Head of caudate nucleus (tissue), 42 donors: ENCODE results near the gene SMARCD3.

Experiments
- DNase-seq, 42 donors: peaks; one replicate each; pipeline versions ENCODE4 v3.0.0 to v3.0.0-alpha.2; 2020 to 2021; ENCODE audit warnings: mixed read lengths in 7 of 42
- intact Hi-C: fragments of 100-400 bp; cut with DNase I; formaldehyde crosslinking; loops from one replicate; pipeline ENCODE4 v1.15.0; 2022

Gene SMARCD3

DNA sequence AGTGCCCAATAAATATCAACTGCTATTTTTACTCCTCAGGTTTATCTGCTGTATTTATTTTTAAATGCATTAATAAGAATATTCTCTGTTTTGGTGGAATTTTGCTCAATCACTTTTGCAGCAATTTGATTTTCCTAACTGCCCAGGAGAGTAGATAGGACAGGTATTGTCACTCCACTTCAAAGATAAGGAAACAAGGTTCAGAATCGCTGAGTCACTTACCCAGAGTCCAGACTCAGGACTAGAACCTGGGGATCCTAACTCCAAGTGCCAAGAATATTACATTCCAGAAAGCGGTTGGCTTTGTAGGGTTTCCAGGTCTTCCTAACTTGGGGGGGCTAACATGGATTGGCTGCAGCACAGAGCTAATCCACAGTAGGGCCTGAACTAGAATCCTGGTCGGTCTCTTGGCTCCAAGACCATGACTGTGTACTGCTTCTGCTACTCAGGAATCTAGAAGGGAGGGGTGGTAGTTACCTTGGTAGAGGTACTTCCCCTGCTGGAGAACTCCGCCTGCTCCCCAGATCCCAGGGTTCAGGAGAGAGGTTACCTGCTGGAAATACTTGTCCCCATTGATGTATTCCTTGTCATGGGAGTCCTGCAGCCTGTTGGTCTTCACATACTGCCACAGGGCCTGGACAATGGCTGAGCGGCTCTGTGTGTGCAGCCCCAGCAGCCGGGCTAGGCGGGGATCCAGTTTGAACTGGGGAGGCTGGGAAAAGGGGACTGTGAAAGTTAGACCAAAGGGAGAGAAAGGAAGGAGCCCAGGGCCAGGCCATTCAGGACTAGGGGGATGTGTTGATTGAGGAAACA lies 7.3 kb downstream of the SMARCD3 start:
- peak in 1 of 42 donors; percentile 14 for DNase-seq
- intact Hi-C loops, result loop anchor here (10.0 kb wide), 1 partner anchor 64 kb away; no protein-coding TSS in a partner anchor

DNA sequence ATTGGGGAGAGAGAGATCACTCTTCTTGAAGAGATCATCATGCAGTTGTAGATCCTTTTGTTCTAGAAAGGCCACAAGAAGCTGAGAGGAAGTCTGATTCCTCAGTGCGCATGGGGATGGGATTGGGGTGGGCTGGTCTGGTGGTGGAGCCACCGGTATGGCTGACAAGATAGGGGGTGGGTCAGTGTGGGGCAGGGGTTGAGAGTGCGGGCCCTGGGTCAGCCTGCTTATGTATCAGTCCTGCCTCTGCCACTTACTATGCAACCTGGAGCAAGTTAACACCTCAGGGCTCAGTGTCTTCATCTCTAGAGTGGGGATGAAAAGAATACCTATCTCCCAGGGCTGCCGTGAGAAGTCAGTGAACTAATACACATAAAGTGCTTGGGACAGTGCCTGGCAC lies 8.0 kb downstream of the SMARCD3 start:
- intact Hi-C loops, result loop anchor here (10.0 kb wide), 1 partner anchor 64 kb away; no protein-coding TSS in a partner anchor
- DNase-seq, result peak in 1 of 42 donors; percentile 28

DNA sequence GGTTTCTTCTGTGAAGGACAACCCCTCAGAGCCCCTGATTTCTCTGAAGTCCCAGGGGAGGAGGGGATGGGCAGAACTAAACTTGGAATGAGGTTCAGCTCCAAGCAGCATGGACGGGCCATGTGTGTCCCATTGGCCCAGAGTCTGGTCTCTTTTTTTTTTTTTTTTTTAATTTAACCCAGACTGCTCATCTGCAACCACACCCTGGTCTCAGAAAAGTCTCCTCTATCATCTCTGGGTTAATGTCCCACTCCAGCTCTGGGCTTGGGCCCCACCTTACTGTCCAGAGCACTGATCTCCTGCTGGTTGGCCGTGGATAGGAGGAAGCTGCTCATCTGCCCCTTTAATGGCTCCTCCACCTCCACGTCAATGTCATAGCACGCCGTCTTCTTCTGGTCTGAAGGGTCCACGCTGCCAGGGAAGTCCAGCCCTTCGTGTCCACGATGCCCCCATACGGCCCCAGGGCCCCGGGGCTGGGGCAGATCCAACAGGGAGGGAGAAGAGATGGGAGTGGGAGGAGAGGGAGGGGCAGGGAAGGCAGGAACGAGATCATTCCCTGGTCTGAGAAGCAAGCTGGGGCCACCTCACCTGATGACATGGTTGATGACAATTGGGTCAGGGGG lies 8.5 kb downstream of the SMARCD3 start:
- DNase-seq, result peak in 1 of 42 donors; percentile 14
- intact Hi-C loops, result loop anchor here (10.0 kb wide), 1 partner anchor 65 kb away; no protein-coding TSS in a partner anchor

DNA sequence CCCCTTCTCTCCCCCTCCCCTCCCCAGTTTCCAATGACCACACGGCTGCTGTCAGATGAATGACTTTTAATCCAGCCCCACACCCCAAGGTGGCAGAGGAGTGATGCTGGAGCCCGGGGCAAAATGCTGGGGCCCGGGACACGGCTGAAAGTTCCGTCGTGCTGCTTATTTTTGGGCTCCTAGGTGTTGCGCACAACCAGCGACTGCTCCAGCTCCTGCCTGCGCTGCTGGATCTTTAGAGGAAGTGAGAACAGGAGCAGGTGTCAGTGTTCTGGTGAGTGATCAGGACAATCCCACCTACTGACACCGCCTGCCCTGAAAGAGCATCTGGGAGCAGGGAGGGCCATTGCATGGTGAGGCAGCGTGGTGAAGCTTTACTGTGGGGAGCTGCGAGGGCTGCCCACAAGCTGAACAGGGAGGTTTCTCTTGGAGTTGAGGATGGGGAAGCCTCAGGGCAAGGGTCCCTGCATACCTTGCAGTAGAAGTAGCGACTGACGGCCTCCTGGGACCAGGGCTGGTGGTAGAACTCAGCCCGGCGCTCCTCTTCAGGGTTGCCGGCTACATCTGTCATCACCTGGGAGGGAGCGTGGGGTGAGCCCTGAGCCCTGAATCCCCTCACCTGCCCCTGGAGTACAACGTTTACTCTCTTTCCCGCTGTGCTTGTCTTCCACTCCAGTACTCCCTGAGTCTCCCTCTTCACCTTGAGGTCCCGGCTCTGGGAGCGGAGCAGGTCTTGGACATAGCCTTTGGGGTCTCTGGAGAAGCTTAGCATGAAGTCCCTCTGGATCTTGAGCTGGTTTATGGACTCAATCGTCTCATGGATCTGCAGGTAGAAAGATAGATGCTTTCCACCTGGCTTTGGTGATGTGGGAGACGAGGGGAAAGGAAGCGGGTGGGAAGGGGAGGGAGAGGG lies 9.3 kb downstream of the SMARCD3 start:
- intact Hi-C loops, result no loop called here
- DNase-seq, result peak in 2 of 42 donors; percentile 3 to 25

DNA sequence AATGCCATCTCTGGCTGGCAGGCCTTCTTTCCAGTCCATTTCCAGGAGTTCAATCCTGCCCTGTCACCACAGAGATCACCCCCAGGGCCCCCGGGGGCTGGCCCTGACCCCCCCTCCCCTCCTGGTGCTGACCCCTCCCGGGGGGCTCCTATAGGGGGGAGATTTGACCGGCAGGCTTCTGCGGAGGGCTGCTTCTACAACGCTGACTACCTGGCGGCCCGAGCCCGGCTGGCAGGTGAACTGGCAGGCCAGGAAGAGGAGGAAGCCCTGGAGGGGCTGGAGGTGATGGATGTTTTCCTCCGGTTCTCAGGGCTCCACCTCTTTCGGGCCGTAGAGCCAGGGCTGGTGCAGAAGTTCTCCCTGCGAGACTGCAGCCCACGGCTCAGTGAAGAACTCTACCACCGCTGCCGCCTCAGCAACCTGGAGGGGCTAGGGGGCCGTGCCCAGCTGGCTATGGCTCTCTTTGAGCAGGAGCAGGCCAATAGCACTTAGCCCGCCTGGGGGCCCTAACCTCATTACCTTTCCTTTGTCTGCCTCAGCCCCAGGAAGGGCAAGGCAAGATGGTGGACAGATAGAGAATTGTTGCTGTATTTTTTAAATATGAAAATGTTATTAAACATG lies 10.2 kb downstream of the SMARCD3 start:
- intact Hi-C loops, result no loop called here
- peak in 1 of 42 donors; percentile 18 for DNase-seq

DNA sequence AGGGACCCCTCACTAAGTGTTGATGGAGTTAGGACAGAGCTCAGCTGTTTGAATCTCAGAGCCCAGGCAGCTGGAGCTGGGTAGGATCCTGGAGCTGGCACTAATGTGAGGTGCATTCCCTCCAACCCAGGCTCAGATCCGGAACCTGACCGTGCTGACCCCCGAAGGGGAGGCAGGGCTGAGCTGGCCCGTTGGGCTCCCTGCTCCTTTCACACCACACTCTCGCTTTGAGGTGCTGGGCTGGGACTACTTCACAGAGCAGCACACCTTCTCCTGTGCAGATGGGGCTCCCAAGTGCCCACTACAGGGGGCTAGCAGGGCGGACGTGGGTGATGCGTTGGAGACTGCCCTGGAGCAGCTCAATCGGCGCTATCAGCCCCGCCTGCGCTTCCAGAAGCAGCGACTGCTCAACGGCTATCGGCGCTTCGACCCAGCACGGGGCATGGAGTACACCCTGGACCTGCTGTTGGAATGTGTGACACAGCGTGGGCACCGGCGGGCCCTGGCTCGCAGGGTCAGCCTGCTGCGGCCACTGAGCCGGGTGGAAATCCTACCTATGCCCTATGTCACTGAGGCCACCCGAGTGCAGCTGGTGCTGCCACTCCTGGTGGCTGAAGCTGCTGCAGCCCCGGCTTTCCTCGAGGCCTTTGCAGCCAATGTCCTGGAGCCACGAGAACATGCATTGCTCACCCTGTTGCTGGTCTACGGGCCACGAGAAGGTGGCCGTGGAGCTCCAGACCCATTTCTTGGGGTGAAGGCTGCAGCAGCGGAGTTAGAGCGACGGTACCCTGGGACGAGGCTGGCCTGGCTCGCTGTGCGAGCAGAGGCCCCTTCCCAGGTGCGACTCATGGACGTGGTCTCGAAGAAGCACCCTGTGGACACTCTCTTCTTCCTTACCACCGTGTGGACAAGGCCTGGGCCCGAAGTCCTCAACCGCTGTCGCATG lies 11.0 kb downstream of the SMARCD3 start:
- peak in 2 of 42 donors; percentile 30 for DNase-seq
- intact Hi-C loops, result no loop called here

DNA sequence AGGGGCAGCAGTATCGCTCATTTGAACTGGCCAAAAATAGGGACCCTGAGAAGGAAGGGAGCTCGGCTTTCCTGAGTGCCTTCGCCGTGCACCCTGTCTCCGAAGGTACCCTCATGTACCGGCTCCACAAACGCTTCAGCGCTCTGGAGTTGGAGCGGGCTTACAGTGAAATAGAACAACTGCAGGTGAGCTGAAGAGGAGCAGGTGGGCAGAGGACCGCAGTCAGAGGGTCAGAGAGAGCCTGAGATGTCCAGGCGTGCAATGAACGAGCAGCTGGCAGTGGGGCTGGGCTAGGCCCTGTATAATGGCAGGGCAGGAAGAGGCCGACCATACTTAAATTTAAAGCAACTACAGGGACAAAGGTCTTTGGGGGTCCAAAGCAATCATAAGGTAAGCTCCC lies 12.1 kb downstream of the SMARCD3 start:
- DNase-seq, result peak in 1 of 42 donors; percentile 34
- intact Hi-C loops, result no loop called here

DNA sequence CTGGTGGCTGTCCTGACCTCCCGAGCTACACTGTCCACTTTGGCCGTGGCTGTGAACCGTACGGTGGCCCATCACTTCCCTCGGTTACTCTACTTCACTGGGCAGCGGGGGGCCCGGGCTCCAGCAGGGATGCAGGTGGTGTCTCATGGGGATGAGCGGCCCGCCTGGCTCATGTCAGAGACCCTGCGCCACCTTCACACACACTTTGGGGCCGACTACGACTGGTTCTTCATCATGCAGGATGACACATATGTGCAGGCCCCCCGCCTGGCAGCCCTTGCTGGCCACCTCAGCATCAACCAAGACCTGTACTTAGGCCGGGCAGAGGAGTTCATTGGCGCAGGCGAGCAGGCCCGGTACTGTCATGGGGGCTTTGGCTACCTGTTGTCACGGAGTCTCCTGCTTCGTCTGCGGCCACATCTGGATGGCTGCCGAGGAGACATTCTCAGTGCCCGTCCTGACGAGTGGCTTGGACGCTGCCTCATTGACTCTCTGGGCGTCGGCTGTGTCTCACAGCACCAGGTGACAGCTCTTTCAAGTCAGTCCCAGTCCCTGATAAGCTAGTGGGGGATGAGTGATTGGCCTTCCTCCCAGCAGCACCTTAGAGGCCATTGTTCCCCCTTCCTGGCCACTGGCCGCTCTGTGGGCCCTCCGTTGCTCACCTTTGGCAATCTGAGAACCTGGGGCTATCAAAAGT lies 13.3 kb downstream of the SMARCD3 start:
- intact Hi-C loops, result no loop called here
- DNase-seq, result peak in 1 of 42 donors; percentile 37

DNA sequence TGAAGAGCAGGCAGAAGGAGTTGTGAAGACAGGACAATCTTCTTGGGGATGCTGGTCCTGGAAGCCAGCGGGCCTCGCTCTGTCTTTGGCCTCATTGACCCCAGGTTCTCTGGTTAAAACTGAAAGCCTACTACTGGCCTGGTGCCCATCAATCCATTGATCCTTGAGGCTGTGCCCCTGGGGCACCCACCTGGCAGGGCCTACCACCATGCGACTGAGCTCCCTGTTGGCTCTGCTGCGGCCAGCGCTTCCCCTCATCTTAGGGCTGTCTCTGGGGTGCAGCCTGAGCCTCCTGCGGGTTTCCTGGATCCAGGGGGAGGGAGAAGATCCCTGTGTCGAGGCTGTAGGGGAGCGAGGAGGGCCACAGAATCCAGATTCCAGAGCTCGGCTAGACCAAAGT lies 14.7 kb downstream of the SMARCD3 start:
- peak in 1 of 42 donors; percentile 29 for DNase-seq
- intact Hi-C loops, result no loop called here

DNA sequence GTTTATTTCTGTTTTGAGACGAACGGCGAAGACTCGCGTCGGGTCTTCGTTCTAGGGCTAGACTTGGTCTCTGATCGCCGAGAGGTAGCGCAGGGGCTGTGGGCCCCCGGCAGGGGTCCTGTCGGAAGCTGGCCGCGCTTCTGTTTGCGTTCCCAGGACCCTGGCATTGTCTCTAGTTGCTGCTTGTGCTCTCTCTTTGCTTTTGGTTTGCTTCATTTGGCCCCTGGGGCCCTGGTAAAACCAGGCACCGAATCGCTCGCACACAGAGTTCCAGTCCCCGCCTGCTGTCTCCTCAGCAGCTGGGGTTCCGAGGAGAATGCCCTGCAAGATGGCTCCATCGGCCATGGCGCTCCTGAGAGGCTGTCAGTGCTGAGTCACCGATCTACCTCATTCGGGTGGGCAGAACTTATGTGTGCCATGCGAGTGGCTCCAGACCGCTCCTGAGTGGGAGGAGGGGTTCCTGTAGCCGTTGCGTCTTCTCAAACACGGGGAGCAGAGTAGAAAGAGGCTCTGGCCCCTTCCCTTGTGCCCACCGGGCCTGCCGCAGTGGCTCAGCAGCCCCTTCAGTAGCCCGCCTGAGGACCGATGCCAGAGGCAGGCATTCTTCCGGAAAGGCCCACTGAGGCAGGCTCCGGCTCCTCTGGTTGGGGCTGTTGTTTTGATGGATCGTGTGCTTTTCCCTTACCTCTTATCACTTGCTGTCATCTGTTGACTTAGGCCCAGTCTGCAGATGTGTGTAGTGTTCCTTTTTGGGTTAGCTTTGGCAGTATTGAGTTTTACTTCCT lies 15.4 kb downstream of the SMARCD3 start:
- DNase-seq, result peak in 41 of 42 donors; percentile 30 to 92 (median 66)
- intact Hi-C loops, result no loop called here

DNA sequence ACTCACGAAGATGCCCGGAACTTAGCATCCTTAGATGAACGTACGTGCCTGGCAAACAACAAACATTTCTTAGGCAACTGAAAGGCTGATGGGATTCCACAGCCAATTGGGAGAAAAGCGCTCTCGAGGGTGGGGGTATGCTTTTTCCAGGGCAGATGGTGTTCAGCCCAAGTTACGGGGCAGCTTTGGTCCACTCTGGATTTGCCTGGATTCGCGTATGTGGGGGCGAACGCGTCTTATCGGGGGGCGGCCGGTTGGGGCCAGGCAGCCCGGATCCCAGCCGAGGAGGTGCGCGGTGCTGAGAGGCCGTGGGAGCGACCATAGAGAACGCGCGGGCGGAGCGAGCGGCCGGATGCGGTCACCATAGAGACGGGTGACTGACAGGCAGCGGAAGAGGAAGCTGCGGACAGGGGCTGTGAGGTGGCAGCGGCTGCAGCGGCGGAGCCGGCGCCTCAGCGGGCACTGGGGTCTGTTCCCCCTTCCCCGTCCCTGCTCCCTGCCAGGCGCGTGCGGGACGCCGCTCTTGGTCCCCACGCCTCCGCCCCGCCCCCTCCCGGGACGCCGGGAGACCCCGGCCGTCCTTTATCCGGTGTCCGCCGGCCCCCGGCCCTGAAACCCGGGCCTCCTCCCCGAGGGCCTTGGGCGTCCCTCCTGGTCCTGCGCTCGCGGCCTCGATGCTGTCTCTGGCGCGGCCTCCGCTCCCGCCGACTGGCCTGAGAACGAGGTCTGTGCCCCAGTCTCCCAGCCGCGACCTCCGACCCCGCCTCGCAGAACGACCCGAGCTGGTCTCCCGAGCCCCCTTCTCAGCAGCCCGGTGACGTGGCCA lies 16.2 kb downstream of the SMARCD3 start, which contains the start of gene CHPF2:
Gene CHPF2 (plus strand): TSS at position 393 of the 826 bp plus-strand sequence. CDS start 1,529 bp downstream, outside the sequence.
- intact Hi-C loops, result no loop called here
- DNase-seq, result peak; percentile 84 to 97 (median 93)

DNA sequence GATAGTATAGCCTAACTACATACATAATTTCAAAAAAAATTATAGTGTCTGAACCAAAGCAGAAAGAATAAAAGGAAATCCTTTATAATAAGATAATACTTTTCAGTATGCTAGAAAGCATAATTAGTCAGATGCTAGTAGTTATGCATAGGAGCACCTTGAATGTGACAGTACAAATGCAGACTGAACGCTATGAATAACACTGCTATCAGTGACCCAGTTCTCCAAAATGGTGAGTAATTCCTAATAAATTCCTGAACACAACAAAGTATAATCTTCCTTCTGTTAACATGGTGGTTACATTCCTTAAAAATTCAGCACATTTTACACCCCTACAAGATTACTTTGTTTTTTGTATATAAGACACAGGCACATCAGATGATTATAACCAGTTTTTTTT lies 17.4 kb downstream of the SMARCD3 start:
- no peak for DNase-seq
- intact Hi-C loops, result no loop called here

DNA sequence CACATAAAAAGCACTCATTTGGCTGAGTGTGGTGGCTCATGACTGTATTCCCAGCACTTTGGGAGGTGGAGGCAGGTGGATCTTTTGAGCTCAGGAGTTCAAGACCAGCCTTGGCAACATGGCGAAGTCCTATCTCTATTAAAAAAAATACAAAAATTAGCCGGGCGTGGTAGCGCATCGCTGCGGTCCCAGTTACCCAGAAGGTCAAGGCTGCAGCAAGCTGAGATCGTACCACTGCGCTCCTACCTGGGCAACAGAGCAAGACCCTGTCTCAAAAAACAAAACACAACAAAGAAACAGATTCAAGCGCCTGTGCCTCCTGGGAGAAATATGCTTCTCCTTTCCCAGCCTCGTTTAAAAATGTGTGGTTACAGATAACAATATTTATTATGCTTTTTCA lies 19.2 kb downstream of the SMARCD3 start:
- intact Hi-C loops, result loop anchor here (5.0 kb wide), 1 partner anchor 112 kb away; no protein-coding TSS in a partner anchor
- DNase-seq, result no peak

DNA sequence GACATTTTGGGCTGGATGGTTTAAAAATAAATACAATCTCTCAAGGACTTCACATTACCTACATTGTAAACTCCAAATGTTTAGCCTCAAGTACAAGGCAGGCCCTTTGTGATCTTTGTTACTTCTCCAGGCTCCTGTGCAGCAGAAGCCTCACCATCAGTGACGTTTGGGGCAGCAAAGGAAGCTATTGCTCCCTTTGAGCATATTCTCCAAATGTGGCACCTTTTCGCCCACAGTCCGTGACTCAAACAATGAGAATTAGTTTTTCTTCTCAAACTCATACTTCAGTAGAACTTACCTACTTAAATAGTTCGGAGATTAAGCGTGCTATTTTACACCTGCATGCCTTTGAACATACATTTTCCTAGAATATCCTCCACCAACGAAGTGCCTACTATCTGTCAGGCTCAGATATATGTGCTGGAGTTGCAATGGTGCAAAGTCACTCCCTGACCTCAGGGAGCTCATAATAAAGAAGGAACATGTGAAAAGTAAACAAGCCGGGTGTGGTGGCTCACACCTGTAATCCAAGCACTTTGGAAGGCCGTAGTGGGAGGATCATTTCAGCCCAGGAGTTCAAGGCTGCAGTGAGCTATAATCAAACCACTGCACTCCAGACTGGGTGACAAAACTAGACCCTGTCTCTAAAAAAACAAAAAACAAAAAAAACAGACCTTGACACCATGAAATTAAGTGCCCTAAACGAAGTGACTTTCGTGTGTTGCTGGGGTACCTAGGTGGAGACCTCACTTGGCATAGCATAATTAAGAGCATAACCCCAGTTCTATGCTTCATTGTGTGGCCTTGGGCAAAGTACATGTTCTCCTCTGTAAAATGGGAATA lies 20.2 kb downstream of the SMARCD3 start:
- peak in 2 of 42 donors; percentile 51 to 59 for DNase-seq
- intact Hi-C loops, result loop anchor here (5.0 kb wide), 1 partner anchor 111 kb away; no protein-coding TSS in a partner anchor
